ENCODE results near the gene NFAM1. TPM values are rescaled to one million over a fixed set of nuclear protein-coding genes. Genes with fewer than 3 reads are reported as not detected.

The NFAM1 gene
- polyA plus RNA-seq, 1 of the 3 experiments (the other 2 are of a cell fraction): 0.02 TPM

DNA sequence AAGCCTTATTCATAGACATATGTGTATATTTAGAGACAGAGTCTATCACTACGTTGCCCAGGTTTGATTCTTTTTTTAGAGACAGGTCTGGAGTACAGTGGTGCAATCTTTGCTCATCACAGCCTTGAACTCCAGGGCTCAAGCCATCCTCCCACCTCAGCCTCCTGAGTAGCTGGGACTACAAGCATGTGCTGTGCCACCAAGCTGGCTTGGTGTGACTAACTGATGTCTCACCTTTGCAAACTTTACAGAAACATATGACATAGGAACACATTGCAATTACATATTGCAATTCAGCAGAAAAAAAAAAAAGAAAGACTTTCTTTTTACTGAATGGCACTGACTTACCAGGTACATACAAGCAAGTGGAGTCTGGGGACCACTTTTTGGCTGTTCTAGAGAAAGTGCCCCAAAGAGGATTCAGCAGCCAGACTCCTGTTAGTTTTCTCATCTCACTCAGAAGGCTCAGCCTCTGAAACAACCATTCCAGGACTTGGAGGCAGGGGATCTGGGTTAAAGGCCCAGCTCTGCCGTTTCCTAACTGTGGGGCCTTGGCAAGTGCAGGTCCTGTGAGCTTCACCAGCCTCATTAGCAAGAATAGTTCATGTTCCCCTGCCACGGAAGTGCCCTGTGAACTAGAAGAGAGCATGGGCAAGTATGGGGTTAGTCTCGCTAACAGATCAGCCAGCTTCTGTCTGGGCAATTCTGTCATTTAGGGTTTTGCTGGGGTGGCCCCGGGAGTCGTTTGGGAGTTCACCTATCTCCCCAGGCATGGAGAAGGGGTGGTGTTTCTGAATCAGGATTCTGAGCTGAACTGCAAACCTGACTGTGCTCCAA is 11.3 kb upstream of the NFAM1 start:
- Histone ChIP-seq H3K4me3 (ENCODE audit: low read depth in 2 of 2, low read length in 1 of 2) (0 out of 4 replicates have a peak overlapping the region, but pooled peaks of 1 of the 2 experiments have one; percentile 34), H2AFZ (ENCODE audit: low read depth) (peak overlapping the region; percentile 76; the same call in 1 of the 2 replicates), H3K9me3 (no peaks in the 10 kb centered on the region), H3K36me3 (replicated peaks in 1 of 2; ENCODE audit: control insufficient read depth in 1 of 2, insufficient read depth in 2 of 2, low read length in 1 of 2) (no peaks in the 10 kb centered on the region), H3K4me1 (ENCODE audit: control insufficient read depth in 1 of 2, insufficient read depth in 2 of 2, low read depth in 1 of 2, low read length in 1 of 2) (peaks cover 9 to 11% of the 10 kb centered on the region in 2 experiments; a peak in 2 of 4 replicates), H3K4me2 (peak overlapping the region; percentile 81), H3K27ac (ENCODE audit: low read depth in 2 of 2, low read length in 1 of 2) (peak overlapping the region in 1 of 2 experiments; percentile 76; a peak in 2 of 4 replicates), H3K27me3 (ENCODE audit: insufficient read depth) (no peaks in the 10 kb centered on the region), H3K9ac (no peak overlapping the region), H3F3A (replicated peaks; ENCODE audit: insufficient read depth) (no peaks in the 10 kb centered on the region), H3K79me2 (ENCODE audit: insufficient read depth) (no peaks in the 10 kb centered on the region), H4K20me1 (ENCODE audit: insufficient read depth) (no peaks in the 10 kb centered on the region), H3K9me2 (no peaks in the 10 kb centered on the region)
- no peak for DNase-seq
- TF ChIP-seq, protein P1, sequence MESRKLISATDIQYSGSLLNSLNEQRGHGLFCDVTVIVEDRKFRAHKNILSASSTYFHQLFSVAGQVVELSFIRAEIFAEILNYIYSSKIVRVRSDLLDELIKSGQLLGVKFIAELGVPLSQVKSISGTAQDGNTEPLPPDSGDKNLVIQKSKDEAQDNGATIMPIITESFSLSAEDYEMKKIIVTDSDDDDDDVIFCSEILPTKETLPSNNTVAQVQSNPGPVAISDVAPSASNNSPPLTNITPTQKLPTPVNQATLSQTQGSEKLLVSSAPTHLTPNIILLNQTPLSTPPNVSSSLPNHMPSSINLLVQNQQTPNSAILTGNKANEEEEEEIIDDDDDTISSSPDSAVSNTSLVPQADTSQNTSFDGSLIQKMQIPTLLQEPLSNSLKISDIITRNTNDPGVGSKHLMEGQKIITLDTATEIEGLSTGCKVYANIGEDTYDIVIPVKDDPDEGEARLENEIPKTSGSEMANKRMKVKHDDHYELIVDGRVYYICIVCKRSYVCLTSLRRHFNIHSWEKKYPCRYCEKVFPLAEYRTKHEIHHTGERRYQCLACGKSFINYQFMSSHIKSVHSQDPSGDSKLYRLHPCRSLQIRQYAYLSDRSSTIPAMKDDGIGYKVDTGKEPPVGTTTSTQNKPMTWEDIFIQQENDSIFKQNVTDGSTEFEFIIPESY (IDR thresholded peaks at IDR 0.05; ENCODE audit: borderline replicate concordance, low read depth): no peak
- TF ChIP-seq, protein P2, sequence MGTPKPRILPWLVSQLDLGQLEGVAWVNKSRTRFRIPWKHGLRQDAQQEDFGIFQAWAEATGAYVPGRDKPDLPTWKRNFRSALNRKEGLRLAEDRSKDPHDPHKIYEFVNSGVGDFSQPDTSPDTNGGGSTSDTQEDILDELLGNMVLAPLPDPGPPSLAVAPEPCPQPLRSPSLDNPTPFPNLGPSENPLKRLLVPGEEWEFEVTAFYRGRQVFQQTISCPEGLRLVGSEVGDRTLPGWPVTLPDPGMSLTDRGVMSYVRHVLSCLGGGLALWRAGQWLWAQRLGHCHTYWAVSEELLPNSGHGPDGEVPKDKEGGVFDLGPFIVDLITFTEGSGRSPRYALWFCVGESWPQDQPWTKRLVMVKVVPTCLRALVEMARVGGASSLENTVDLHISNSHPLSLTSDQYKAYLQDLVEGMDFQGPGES (IDR thresholded peaks at IDR 0.05; ENCODE audit: low read depth, low read length): no peak
- POLR2A ChIA-PET: interaction anchor here (0.9 to 1.5 kb wide), 5 partner anchors 9 to 352 kb away, joined by 3 to 8 read pairs (median 4); partner anchors contain the start of gene NDUFA6
- WGBS (ENCODE audit: low lambda C conversion rate): 86% methylated on average over 2 of the region's 6 CpGs
- CTCF ChIA-PET: interaction anchor here (0.5 to 3.1 kb wide), 30 partner anchors 9 to 466 kb away, joined by 3 to 43 read pairs (median 4); partner anchors contain the start of genes NDUFA6 and NFAM1

DNA sequence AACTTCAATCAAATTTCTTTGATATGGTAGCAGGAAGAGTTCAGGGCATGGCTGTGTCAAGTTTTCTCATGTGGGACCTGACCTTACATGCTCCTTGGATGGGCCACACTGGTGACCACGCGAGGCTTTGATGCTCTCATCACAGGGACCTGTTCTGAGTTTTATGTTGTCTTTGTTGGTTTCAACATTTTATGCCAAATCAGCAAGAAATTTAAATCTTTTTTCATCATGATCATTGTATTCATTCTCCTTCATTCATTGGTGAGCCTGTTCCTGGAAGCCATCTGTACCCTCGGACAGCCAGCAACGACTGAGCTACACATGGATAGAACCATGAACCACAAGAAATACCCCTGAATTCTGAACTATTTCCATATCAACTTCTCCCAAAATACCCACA is 10.5 kb upstream of the NFAM1 start:
- Histone ChIP-seq H3K9me2 (no peaks in the 10 kb centered on the region), H3K27me3 (ENCODE audit: insufficient read depth) (no peaks in the 10 kb centered on the region), H3K36me3 (replicated peaks in 1 of 2; ENCODE audit: control insufficient read depth in 1 of 2, insufficient read depth in 2 of 2, low read length in 1 of 2) (no peaks in the 10 kb centered on the region), H3K9me3 (no peaks in the 10 kb centered on the region), H3K79me2 (ENCODE audit: insufficient read depth) (no peaks in the 10 kb centered on the region), H4K20me1 (ENCODE audit: insufficient read depth) (no peaks in the 10 kb centered on the region), H2AFZ (ENCODE audit: low read depth) (no peak overlapping the region), H3K4me1 (ENCODE audit: control insufficient read depth in 1 of 2, insufficient read depth in 2 of 2, low read depth in 1 of 2, low read length in 1 of 2) (peaks cover 9 to 14% of the 10 kb centered on the region in 2 experiments; a peak in 2 of 4 replicates), H3K4me2 (no peak overlapping the region), H3K4me3 (ENCODE audit: low read depth in 2 of 2, low read length in 1 of 2) (no peak overlapping the region), H3F3A (replicated peaks; ENCODE audit: insufficient read depth) (no peaks in the 10 kb centered on the region), H3K9ac (no peak overlapping the region), H3K27ac (ENCODE audit: low read depth in 2 of 2, low read length in 1 of 2) (no peak overlapping the region)
- WGBS (ENCODE audit: low lambda C conversion rate): 98% methylated on average over 4 of the region's 4 CpGs
- POLR2A ChIA-PET: no interaction called here
- no peak for DNase-seq
- TF ChIP-seq NFIC (IDR thresholded peaks at IDR 0.05; ENCODE audit: borderline replicate concordance): no peak
- TF ChIP-seq, protein P2 (IDR thresholded peaks at IDR 0.05; ENCODE audit: low read depth, low read length): no peak
- TF ChIP-seq FOXJ3 (CRISPR knock-in tag; IDR thresholded peaks at IDR 0.05): no peak
- no peak for TF ChIP-seq GATA2 (CRISPR knock-in tag; IDR thresholded peaks at IDR 0.05)
- TF ChIP-seq, protein P3, sequence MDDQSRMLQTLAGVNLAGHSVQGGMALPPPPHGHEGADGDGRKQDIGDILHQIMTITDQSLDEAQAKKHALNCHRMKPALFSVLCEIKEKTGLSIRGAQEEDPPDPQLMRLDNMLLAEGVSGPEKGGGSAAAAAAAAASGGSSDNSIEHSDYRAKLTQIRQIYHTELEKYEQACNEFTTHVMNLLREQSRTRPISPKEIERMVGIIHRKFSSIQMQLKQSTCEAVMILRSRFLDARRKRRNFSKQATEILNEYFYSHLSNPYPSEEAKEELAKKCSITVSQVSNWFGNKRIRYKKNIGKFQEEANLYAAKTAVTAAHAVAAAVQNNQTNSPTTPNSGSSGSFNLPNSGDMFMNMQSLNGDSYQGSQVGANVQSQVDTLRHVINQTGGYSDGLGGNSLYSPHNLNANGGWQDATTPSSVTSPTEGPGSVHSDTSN (IDR thresholded peaks at IDR 0.05): no peak
- TF ChIP-seq RXRA (IDR thresholded peaks at IDR 0.05; ENCODE audit: borderline replicate concordance, low read depth): no peak
- CTCF ChIA-PET: interaction anchor here (0.5 to 3.1 kb wide), 5 partner anchors 65 to 352 kb away, joined by 3 to 43 read pairs (median 7); partner anchors contain the start of gene NDUFA6

Data from SK-N-SH (cell line).